Smooth muscle cell (in vitro differentiated cells): ENCODE data around the gene CLASP1. TPM values are rescaled to one million over a fixed set of nuclear protein-coding genes. Genes with fewer than 3 reads are reported as not detected.

ENCODE experiments used
- DNase-seq: peaks from one replicate; lab custom pipeline; 2025; ENCODE audit not compliant: unreplicated experiment; lab: John Stamatoyannopoulos, UW
- H2AFZ ChIP-seq: fragments of 200-600 bp; sonication (generic); 2 replicates; pipeline ENCODE4 v1.6.0; 2016; ENCODE audit warnings: antibody characterized with exemption, low read depth, mild to moderate bottlenecking
- H3F3A ChIP-seq: fragments of 200-600 bp; sonication (generic); 2 replicates; pipeline ENCODE4 v1.6.0; 2017; ENCODE audit warnings: antibody characterized with exemption, low read depth
- H3K27ac ChIP-seq: fragments of 200-600 bp; sonication (generic); 2 replicates; pipeline ENCODE4 v1.5.1; 2016; ENCODE audit warnings: low read depth, mild to moderate bottlenecking
- H3K27me3 ChIP-seq: fragments of 200-600 bp; sonication (generic); 2 replicates; pipeline ENCODE4 v1.6.1; 2016; ENCODE audit warnings: low read depth, mild to moderate bottlenecking
- H3K36me3 ChIP-seq: fragments of 200-600 bp; sonication (generic); 2 replicates; pipeline ENCODE4 v1.5.1; 2016; ENCODE audit warnings: low read depth
- H3K4me1 ChIP-seq: fragments of 200-600 bp; sonication (generic); 2 replicates; pipeline ENCODE4 v1.5.1; 2016; ENCODE audit warnings: low read depth
- H3K4me2 ChIP-seq: fragments of 200-600 bp; sonication (generic); 2 replicates; pipeline ENCODE4 v1.6.0; 2016; ENCODE audit warnings: mild to moderate bottlenecking
- H3K4me3 ChIP-seq: fragments of 200-600 bp; sonication (generic); 2 replicates; pipeline ENCODE4 v1.5.1; 2016; ENCODE audit warnings: mild to moderate bottlenecking
- H3K79me2 ChIP-seq: fragments of 200-600 bp; sonication (generic); 2 replicates; pipeline ENCODE4 v1.6.0; 2016; ENCODE audit warnings: low read depth, mild to moderate bottlenecking
- H3K9ac ChIP-seq: fragments of 200-600 bp; sonication (generic); 2 replicates; pipeline ENCODE4 v1.6.0; 2016; ENCODE audit warnings: low read depth
- H3K9me3 ChIP-seq: fragments of 200-600 bp; sonication (generic); replicated peaks from 2 replicates; pipeline ENCODE4 v1.5.1; 2016; ENCODE audit warnings: low read depth
- H4K20me1 ChIP-seq: fragments of 200-600 bp; sonication (generic); 2 replicates; pipeline ENCODE4 v1.6.0; 2016; ENCODE audit warnings: low read depth
- CTCF ChIP-seq: fragments of 200-600 bp; sonication (generic); IDR thresholded peaks from 2 replicates; pipeline ENCODE4 v1.5.1; 2017; ENCODE audit warnings: borderline replicate concordance, mild to moderate bottlenecking, antibody characterized with exemption; ENCODE audit not compliant: insufficient read depth, poor library complexity, severe bottlenecking
- WGBS: methylation state at CpG from one replicate; pipeline ENCODE4 v1.1.7; 2016; ENCODE audit warnings: low lambda C conversion rate; 5-methylcytosine and 5-hydroxymethylcytosine counted together
- polyA plus RNA-seq: library from polyadenylated mRNA; unstranded; fragments of >200 nt; fragmentation: Nextera tagmentation; extraction: Ambion mirVana; gene quantifications from 2 replicates; pipeline ENCODE4 v1.2.1, GENCODE V29; 2016
- total RNA-seq: library from RNA; depleted of rRNA; stranded (reverse); fragments of >200 nt; gene quantifications from 2 replicates; pipeline ENCODE4 v1.2.3, GENCODE V29; 2014

CLASP1 gene
- total and polyA plus RNA-seq, 2 experiments from 2014 or later = 15.0 to 33.8 TPM

GRCh38 chr2:121326628-121327027, 322.6 kb downstream of the CLASP1 start:
- no peaks in the 10 kb centered on the region for H3F3A ChIP-seq
- peaks cover 3% of the 10 kb centered on the region for H3K27me3 ChIP-seq
- H3K4me3 ChIP-seq = no peak overlapping the region
- H2AFZ ChIP-seq = no peak overlapping the region
- H3K79me2 ChIP-seq = no peaks in the 10 kb centered on the region
- no peak for DNase-seq
- no peaks in the 10 kb centered on the region for H3K4me1 ChIP-seq
- H3K9ac ChIP-seq = no peak overlapping the region
- no peak overlapping the region for H3K4me2 ChIP-seq
- no peaks in the 10 kb centered on the region for H3K9me3 ChIP-seq
- H3K27ac ChIP-seq = no peak overlapping the region
- H3K36me3 ChIP-seq = no peaks in the 10 kb centered on the region
- H4K20me1 ChIP-seq = no peaks in the 10 kb centered on the region
- 88% methylated on average over 8 of the region's 8 CpGs for whole genome bisulfite sequencing
- TF ChIP-seq CTCF = no peak

GRCh38 chr2:121324601-121325000, 324.7 kb downstream of the CLASP1 start:
- no peak overlapping the region for H2AFZ ChIP-seq
- 92% methylated on average over 7 of the region's 7 CpGs for WGBS
- H3K4me3 ChIP-seq = no peak overlapping the region
- peaks cover 8% of the 10 kb centered on the region for H3K27me3 ChIP-seq
- no peak for DNase-seq
- no peaks in the 10 kb centered on the region for H3K9me3 ChIP-seq
- no peaks in the 10 kb centered on the region for H3K79me2 ChIP-seq
- H4K20me1 ChIP-seq = no peaks in the 10 kb centered on the region
- no peaks in the 10 kb centered on the region for H3K36me3 ChIP-seq
- no peaks in the 10 kb centered on the region for H3K4me1 ChIP-seq
- H3K27ac ChIP-seq = no peak overlapping the region
- H3K4me2 ChIP-seq = no peak overlapping the region
- H3F3A ChIP-seq = no peaks in the 10 kb centered on the region
- TF ChIP-seq CTCF = no peak
- H3K9ac ChIP-seq = no peak overlapping the region

GRCh38 chr2:121321476-121321875, 327.8 kb downstream of the CLASP1 start:
- Histone ChIP-seq H3K9ac (no peak overlapping the region), H3K27me3 (peaks cover 8% of the 10 kb centered on the region), H3K27ac (no peak overlapping the region), H3K4me2 (no peak overlapping the region), H4K20me1 (no peaks in the 10 kb centered on the region), H3F3A (no peaks in the 10 kb centered on the region), H3K9me3 (no peaks in the 10 kb centered on the region), H3K4me3 (no peak overlapping the region), H2AFZ (no peak overlapping the region), H3K79me2 (no peaks in the 10 kb centered on the region), H3K4me1 (no peaks in the 10 kb centered on the region), H3K36me3 (no peaks in the 10 kb centered on the region)
- no peak for TF ChIP-seq CTCF
- 90% methylated on average over 8 of the region's 8 CpGs for WGBS
- DNase-seq = no peak

GRCh38 chr2:121319941-121320340, 329.3 kb downstream of the CLASP1 start:
- Histone ChIP-seq H3K36me3 (no peaks in the 10 kb centered on the region), H3K4me2 (no peak overlapping the region), H3K27ac (no peak overlapping the region), H3F3A (no peaks in the 10 kb centered on the region), H3K9ac (no peak overlapping the region), H3K4me3 (no peak overlapping the region), H3K4me1 (no peaks in the 10 kb centered on the region), H3K27me3 (peaks cover 5% of the 10 kb centered on the region), H3K9me3 (no peaks in the 10 kb centered on the region), H3K79me2 (no peaks in the 10 kb centered on the region), H4K20me1 (no peaks in the 10 kb centered on the region), H2AFZ (no peak overlapping the region)
- DNase-seq = no peak
- 70% methylated on average over 3 of the region's 3 CpGs for WGBS
- TF ChIP-seq CTCF = no peak
